ENCODE results near the gene ANKS6. TPM values are rescaled to one million over a fixed set of nuclear protein-coding genes. Genes with fewer than 3 reads are reported as not detected.

Gene ANKS6
- 12.1 TPM for total RNA-seq

- DNase-seq (ENCODE audit: low read depth in 2 of 3, low spot score in 2 of 3) = peak; percentile 70 to 79 (median 77)
Observed at GRCh38 chr9:98796364-98797101, at the start of gene ANKS6. ANKS6 (minus strand) TSS chr9:98796555; CDS start chr9:98796491, 64 bp downstream.

DNA sequence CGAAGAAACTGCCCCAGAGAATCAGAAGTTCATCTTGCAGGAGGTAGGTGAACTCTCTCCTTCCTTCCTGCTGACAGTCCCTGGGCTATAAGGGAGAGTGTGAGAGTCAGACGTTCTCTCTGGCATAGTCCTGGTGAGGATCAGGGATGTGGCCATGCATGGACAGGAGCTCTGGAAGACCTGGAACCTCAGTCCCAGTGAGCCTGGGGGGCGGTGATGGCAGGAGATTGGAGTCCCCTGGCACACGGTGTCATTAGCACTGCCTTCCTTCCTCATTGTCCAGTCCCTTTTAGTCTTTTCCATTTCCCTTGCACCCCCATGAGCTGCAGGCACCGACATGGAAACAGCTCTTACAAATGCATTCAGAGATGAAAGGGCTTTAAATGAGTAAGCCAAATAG is 49.7 kb upstream of the ANKS6 start:
- no peak for DNase-seq (ENCODE audit: low read depth in 2 of 3, low spot score in 2 of 3)

DNA sequence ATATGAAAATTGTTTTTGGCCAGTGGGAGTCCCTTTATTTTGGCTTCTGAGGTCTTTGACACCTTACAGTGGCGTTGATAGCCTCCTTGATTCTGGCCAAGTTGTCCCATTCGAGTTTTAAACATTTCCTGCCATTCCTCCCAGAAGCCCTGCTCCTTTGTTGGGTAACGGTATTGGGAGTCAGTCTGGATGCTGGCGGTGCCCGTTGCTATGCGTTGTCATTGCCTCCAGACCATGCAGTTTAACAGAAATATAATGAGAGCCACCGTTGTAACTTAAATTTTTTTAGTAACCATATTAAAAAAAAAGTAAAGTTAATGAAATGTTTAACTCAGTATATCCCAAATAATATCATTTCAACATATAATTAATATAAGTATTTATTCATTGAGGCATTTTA is 46.2 kb upstream of the ANKS6 start:
- no peak for DNase-seq (ENCODE audit: low read depth in 2 of 3, low spot score in 2 of 3)

DNA sequence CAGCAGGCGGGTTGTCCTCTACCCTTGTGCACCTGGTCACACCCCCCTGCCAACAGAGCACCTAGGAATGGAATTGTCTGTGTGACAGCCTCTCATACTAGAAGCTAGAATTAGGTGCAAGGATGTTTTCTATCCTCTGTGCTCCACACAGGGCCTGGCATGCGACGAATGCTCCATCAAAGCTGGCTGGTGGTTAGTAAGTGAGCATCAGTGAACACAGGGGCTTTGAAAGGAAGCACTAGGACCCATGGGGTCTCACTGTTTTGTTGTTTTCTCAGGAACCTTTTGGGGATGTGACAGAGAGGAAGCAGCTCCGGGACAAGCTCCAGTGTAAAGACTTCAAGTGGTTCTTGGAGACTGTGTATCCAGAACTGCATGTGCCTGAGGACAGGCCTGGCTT is 43.4 kb upstream of the ANKS6 start:
- no peak for DNase-seq (ENCODE audit: low read depth in 2 of 3, low spot score in 2 of 3)

- DNase-seq (ENCODE audit: low read depth in 2 of 3, low spot score in 2 of 3) = no peak
Observed at GRCh38 chr9:98838868-98839565, 42.7 kb upstream of the ANKS6 start.

- no peak for DNase-seq (ENCODE audit: low read depth in 2 of 3, low spot score in 2 of 3)
Observed at GRCh38 chr9:98838155-98838867, 42.0 kb upstream of the ANKS6 start.

DNA sequence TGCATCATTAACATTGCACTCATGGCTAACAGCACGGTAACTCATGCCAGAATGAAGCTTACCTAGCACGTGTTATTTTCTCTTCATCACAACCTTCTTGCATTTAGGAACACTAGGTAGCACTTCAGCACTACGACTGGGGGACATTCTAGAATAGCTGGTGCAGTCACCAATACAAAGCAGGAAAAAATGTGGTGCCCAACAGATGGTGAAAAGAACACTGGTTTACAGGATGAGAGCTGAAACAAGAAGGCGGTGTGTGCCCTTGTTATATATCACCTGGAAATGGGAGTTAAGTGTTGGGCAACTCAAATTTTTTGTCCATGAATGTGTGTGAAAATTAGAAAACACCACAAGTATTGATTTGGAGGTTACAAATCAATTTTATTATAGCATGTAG is 41.2 kb upstream of the ANKS6 start:
- DNase-seq (ENCODE audit: low read depth in 2 of 3, low spot score in 2 of 3) = no peak

GRCh38 chr9:98836206-98836605 is 39.9 kb upstream of the ANKS6 start:
- no peak for DNase-seq (ENCODE audit: low read depth in 2 of 3, low spot score in 2 of 3)

- DNase-seq (ENCODE audit: low read depth in 2 of 3, low spot score in 2 of 3) = no peak
Observed at GRCh38 chr9:98834386-98834785, 38.0 kb upstream of the ANKS6 start.

GRCh38 chr9:98833090-98833956 is 37.0 kb upstream of the ANKS6 start:
- no peak for DNase-seq (ENCODE audit: low read depth in 2 of 3, low spot score in 2 of 3)

DNA sequence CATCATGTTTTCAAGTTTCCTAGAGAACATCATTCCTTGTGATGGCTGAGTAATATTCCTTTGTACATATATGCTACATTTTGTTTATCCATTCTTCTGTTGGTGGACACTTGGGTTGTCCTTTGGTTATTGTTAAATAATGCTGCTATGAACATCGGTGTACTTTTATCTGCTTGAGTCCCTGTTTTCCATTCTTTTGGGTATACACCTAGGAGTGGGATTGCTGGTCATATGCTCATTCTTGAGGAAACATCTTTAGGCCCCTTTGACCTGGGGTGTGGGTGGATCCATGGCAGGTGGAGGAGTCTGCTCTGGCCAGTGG is 36.4 kb upstream of the ANKS6 start:
- no peak for DNase-seq (ENCODE audit: low read depth in 2 of 3, low spot score in 2 of 3)

GRCh38 chr9:98831696-98832095 is 35.3 kb upstream of the ANKS6 start:
- DNase-seq (ENCODE audit: low read depth in 2 of 3, low spot score in 2 of 3) = no peak

GRCh38 chr9:98830554-98830953 is 34.2 kb upstream of the ANKS6 start:
- DNase-seq (ENCODE audit: low read depth in 2 of 3, low spot score in 2 of 3) = no peak

DNA sequence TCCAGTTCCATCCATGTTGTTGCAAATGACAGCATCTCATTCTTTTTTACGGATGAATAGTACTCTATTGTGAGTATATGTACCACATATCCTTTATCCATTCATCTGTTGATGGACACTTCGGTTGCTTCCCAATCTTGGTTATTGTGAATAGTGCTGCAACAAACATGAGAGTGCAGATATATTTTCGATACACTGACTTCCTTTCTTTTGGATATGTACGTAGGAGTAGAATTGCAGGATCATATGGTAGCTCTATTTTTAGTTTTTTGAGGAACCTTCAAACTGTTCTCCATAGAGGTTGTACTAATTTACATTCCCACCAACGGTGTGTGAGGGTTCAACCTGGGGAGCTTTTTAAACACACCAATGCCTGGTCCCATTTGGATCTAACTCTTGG is 33.4 kb upstream of the ANKS6 start:
- no peak for DNase-seq (ENCODE audit: low read depth in 2 of 3, low spot score in 2 of 3)

DNA sequence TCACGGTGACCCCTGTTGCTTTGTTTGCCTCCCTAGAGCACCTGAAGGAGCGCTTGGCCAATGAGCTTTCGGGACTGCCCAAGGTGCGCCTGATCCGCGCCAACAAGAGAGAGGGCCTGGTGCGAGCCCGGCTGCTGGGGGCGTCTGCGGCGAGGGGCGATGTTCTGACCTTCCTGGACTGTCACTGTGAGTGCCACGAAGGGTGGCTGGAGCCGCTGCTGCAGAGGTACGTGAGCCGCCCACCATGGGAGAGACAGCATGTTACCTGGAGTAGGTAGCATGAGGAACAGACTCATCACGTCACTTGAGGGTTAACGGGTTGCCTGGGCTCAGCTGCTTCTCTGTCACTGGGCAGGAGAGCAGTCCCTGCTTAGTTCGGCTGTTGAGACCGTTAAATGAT is 30.4 kb upstream of the ANKS6 start:
- no peak for DNase-seq (ENCODE audit: low read depth in 2 of 3, low spot score in 2 of 3)

GRCh38 chr9:98825414-98825813 is 29.1 kb upstream of the ANKS6 start:
- DNase-seq (ENCODE audit: low read depth in 2 of 3, low spot score in 2 of 3) = no peak

GRCh38 chr9:98823666-98824334 is 27.4 kb upstream of the ANKS6 start:
- DNase-seq (ENCODE audit: low read depth in 2 of 3, low spot score in 2 of 3) = no peak

GRCh38 chr9:98822661-98823060 is 26.3 kb upstream of the ANKS6 start:
- DNase-seq (ENCODE audit: low read depth in 2 of 3, low spot score in 2 of 3) = no peak

GRCh38 chr9:98821831-98822230 is 25.5 kb upstream of the ANKS6 start:
- no peak for DNase-seq (ENCODE audit: low read depth in 2 of 3, low spot score in 2 of 3)

DNA sequence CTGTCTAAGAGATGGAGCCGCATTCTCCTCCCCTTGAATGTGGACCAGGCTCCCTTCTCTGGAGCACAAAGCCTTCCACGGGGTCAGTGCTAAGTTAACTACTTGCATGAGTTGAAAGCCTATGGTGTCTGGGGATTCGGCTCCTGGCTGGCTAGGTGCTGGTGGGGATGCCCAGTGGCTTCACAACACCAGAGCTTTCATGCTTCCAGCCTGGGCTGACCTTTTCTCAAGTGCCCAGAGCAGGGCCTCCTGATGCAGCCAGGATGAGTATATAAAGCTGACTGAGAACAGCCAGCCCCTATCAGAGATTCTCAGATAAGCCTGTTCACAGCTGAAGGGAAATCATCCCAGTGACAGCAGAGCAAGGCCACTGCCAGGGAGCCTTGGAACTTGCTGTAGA is 22.9 kb upstream of the ANKS6 start:
- DNase-seq (ENCODE audit: low read depth in 2 of 3, low spot score in 2 of 3) = no peak
